Heart right ventricle (tissue), 16 donors: ENCODE data around the gene CCR5. TPM values are rescaled to one million over a fixed set of nuclear protein-coding genes. Genes with fewer than 3 reads are reported as not detected.
A peak's percentile ranks its signal among the peaks of the same experiment; 100 is the strongest.

ENCODE experiments used
- ATAC-seq, 8 donors: fragments of 200-7000 bp; cut with Tn5 transposase; one replicate each; pipeline ENCODE4 v1.9.1; 2020; ENCODE audit warnings: mild to moderate bottlenecking in 8 of 8, moderate library complexity in 8 of 8, moderate number of reproducible peaks in 1 of 8
- DNase-seq, 2 donors: peaks; one replicate each; pipeline ENCODE4 v3.0.0-alpha.2; 2020
- H3K27ac ChIP-seq, 10 donors: fragments of 200-600 bp; sonication (generic) in 2 of 10; one replicate each; pipeline versions ENCODE4 v1.5.0 to v1.8.0; 2020 to 2022; ENCODE audit warnings: mild to moderate bottlenecking in 3 of 10
- H3K27me3 ChIP-seq, 7 donors: fragments of 200-600 bp; one replicate each; pipeline ENCODE4 v1.8.0; 2021 to 2022; ENCODE audit warnings: mild to moderate bottlenecking in 2 of 7
- H3K36me3 ChIP-seq, 9 donors: fragments of 200-600 bp; sonication (generic) in 1 of 9; one replicate each; pipeline versions ENCODE4 v1.5.0 to v1.8.0; 2020 to 2022; ENCODE audit warnings: mild to moderate bottlenecking in 2 of 9
- H3K4me1 ChIP-seq, 9 donors: fragments of 200-600 bp; sonication (generic) in 1 of 9; one replicate each; pipeline versions ENCODE4 v1.5.0 to v1.8.0; 2020 to 2022; ENCODE audit warnings: mild to moderate bottlenecking in 4 of 9
- H3K4me3 ChIP-seq, 10 donors: fragments of 200-600 bp; sonication (generic) in 2 of 10; one replicate each; pipeline versions ENCODE4 v1.5.0 to v1.8.0; 2020 to 2022; ENCODE audit warnings: mild to moderate bottlenecking in 7 of 10, moderate library complexity in 2 of 10
- H3K9me3 ChIP-seq, 11 donors: fragments of 200-600 bp in 10 of 11; sonication (generic) in 2 of 11; one replicate each; pipeline versions ENCODE4 v1.5.0 to v1.8.0; 2013 to 2022; ENCODE audit warnings: mild to moderate bottlenecking in 2 of 11, control low read depth in 1 of 11, moderate library complexity in 1 of 11
- CTCF ChIP-seq, 9 donors: fragments of 200-600 bp; sonication (generic) in 2 of 9; IDR thresholded peaks; one replicate each; pipeline versions ENCODE4 v1.5.0 to v1.8.0; 2021 to 2022; ENCODE audit warnings: antibody characterized with exemption in 9 of 9, mild to moderate bottlenecking in 5 of 9, moderate library complexity in 1 of 9
- WGBS, 2 donors: extraction: QIAGEN DNeasy Blood & Tissue Kit; methylation state at CpG; one replicate each; pipeline ENCODE4 v1.1.7; 2013; ENCODE audit warnings: inconsistent platforms in 1 of 2; 5-methylcytosine and 5-hydroxymethylcytosine counted together
- intact Hi-C, 10 donors: fragments of 100-400 bp; cut with DNase I; formaldehyde crosslinking; loops; one replicate each; pipeline versions ENCODE4 v1.11.1 to v1.14.2; 2022
- polyA plus RNA-seq, 2 donors: library from polyadenylated mRNA; stranded (reverse); fragments of 200-250 nt; gene quantifications; one replicate each; pipeline ENCODE4 v1.2.3, GENCODE V29; 2013
- total RNA-seq, 10 donors: library from RNA; stranded (reverse); fragmentation: NEBNext Ultra II Directional in 3 of 10; extraction: Animal tissue kit (Norgen Biotek cat#: 25700) in 3 of 10; gene quantifications; one replicate each; pipeline versions ENCODE4 v1.2.1 to v1.2.4, GENCODE V29; 2021 to 2023
- donor health status: Arrhythmogenic right ventricular cardiomyopathy.
- donor health status: ischemic (EF 13 %, LVEDD 7.1; RV severe dilation, severe dysfunction).
- donor health status: healthy with polysubstance abuse.
- donor health status: DM: no; HTN: yes; CAD: no.
- donor health status: DM: no; HTN: no; CAD: no.
- donor health status: ischemic (EF 25% LVEDD 6.9; RV normal size, moderate dysfunction).
- donor health status: ischemic (EF 25% LVEDD 5.7; RV mildly dilated, moderate dysfunction).
- donor health status: healthy.
- donor health status: DM: yes; HTN: yes; CAD: no.
- donor health status: Ischemic cardiomyopathy.
- donor health status: ischemic (EF 35%, LVEDD 5.7; RV mildly dilated, moderate dysfunction).
- donor health status: nonischemic (EF 11% LVEDD 7.7; RV severe dilation, severe dysfunction).
- donor health status: DM: yes; HTN: yes; CAD: no.
- donor health status: PGD.
- donor health status: ischemic (EF 29% LVEDD 5.4; RV normal size, mild dysfunction).
- donor health status: nonischemic (EF 23%, LVEDD 6.1; RV moderate dilation, normal function).

The CCR5 gene
- total and polyA plus RNA-seq, 12 donors, result 0.17 to 7.2 (median 0.37) TPM

- Histone ChIP-seq H3K9me3 (no peaks in the 10 kb centered on the region), H3K27ac (peak overlapping the region in 5 of 10 donors; percentile 13 to 48 (median 22)), H3K36me3 (no peaks in the 10 kb centered on the region), H3K27me3 (no peaks in the 10 kb centered on the region), H3K4me1 (peaks cover 3 to 52% (median 36%) of the 10 kb centered on the region in 9 donors), H3K4me3 (no peak overlapping the region)
- DNase-seq (no peak), ATAC-seq (peak in 4 of 8 donors; percentile 39 to 74 (median 70))
- intact Hi-C loops, result no loop called here
- WGBS, 2 donors, result 42 to 61% methylated on average over 7 of the region's 7 CpGs
- TF ChIP-seq CTCF (IDR thresholded peaks at IDR 0.05), result no peak
Observed at GRCh38 chr3:46416811-46417510, 46.2 kb downstream of the CCR5 start.

- peak in 1 of 8 donors; percentile 35 for ATAC-seq
- intact Hi-C loops, result no loop called here
Observed at GRCh38 chr3:46417841-46418611, 47.3 kb downstream of the CCR5 start.

GRCh38 chr3:46419816-46420215 lies 49.1 kb downstream of the CCR5 start:
- no peaks in the 10 kb centered on the region for H3K9me3 ChIP-seq
- H3K4me3 ChIP-seq, result no peak overlapping the region
- no peaks in the 10 kb centered on the region for H3K36me3 ChIP-seq
- H3K4me1 ChIP-seq, result peaks cover 0 to 27% (median 15%) of the 10 kb centered on the region in 9 donors
- H3K27ac ChIP-seq, result no peak overlapping the region
- DNase-seq, result no peak
- H3K27me3 ChIP-seq, result no peaks in the 10 kb centered on the region
- TF ChIP-seq CTCF (IDR thresholded peaks at IDR 0.05), result no peak
- intact Hi-C loops, result loop anchor here in 2 of 10 donors (10.0 kb wide), 2 partner anchors 135 to 145 kb away; no protein-coding TSS in a partner anchor
- ATAC-seq, result no peak
- 99% methylated on average over 4 of the region's 4 CpGs for WGBS, 2 donors

More at GRCh38 chr3:46417841-46418611, 47.3 kb downstream of the CCR5 start:
- H3K4me1 ChIP-seq, result peaks cover 0 to 41% (median 25%) of the 10 kb centered on the region in 9 donors
- WGBS, 2 donors, result 83 to 87% methylated on average over 9 of the region's 9 CpGs
- H3K9me3 ChIP-seq, result no peaks in the 10 kb centered on the region
- DNase-seq, result no peak
- H3K4me3 ChIP-seq, result no peak overlapping the region
- no peak overlapping the region for H3K27ac ChIP-seq
- TF ChIP-seq CTCF (IDR thresholded peaks at IDR 0.05), result no peak
- H3K36me3 ChIP-seq, result no peaks in the 10 kb centered on the region
- H3K27me3 ChIP-seq, result no peaks in the 10 kb centered on the region

- Histone ChIP-seq H3K9me3 (no peaks in the 10 kb centered on the region), H3K27me3 (no peaks in the 10 kb centered on the region), H3K4me3 (no peak overlapping the region), H3K36me3 (no peaks in the 10 kb centered on the region), H3K4me1 (peaks cover 0 to 17% (median 10%) of the 10 kb centered on the region in 9 donors), H3K27ac (no peak overlapping the region)
- 57 to 80% methylated on average over 2 of the region's 2 CpGs for WGBS, 2 donors
- intact Hi-C loops, result loop anchor here in 2 of 10 donors (10.0 kb wide), 2 partner anchors 136 to 146 kb away; no protein-coding TSS in a partner anchor
- DNase-seq (no peak), ATAC-seq (no peak)
- TF ChIP-seq CTCF (IDR thresholded peaks at IDR 0.05), result no peak
Observed at GRCh38 chr3:46420931-46421330, 50.2 kb downstream of the CCR5 start.
